Activated CD8-positive, alpha-beta memory T cell treated with anti-CD3 and anti-CD28 coated beads for 36 hours (primary cell): ENCODE measurements around the gene CABLES2. TPM values are rescaled to one million over a fixed set of nuclear protein-coding genes. Genes with fewer than 3 reads are reported as not detected.

Source experiments
- CTCF ChIA-PET: fragments of 350-600 bp; sonication (Branson Sonifier 250); formaldehyde crosslinking; loops from one replicate; lab custom pipeline; 2021; ENCODE audit warnings: antibody characterized with exemption; lab: Charles Lee
- POLR2A ChIA-PET: fragments of 350-600 bp; sonication (Branson Sonifier 250); formaldehyde crosslinking; loops from one replicate; lab custom pipeline; 2021; ENCODE audit warnings: antibody characterized with exemption; lab: Charles Lee
- total RNA-seq, 2 experiments: library from RNA; stranded (reverse); gene quantifications; one replicate each; pipeline ENCODE4 v1.2.3, GENCODE V29; 2021

CABLES2 gene
- total RNA-seq, 2 experiments from 2014 or later = 7.7 to 8.8 TPM

DNA sequence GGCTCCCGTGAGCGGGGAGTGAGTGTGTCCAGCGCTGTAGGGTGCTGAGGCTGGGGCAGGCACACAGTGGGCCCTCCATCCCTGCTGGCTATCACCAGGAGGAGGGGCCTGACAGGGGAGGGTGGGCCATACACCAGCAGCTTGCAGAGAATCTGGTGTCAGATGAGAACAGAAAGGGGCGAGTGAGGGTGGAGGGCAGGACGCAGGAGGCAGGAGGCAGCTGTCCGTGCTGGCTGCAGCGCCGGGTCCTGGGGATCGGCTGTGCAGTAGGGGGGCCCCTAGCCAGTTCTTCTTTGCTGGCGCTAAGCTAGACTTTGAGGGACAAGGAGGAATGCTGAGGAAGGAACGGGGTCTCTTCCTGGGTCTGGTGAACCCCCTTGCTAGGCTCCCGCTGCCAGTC is 1.6 kb upstream of the CABLES2 start:
- POLR2A ChIA-PET = no interaction called here
- CTCF ChIA-PET = interaction anchor here (1.6 kb wide), 1 partner anchor 10 kb away, joined by 3 read pairs; no protein-coding TSS in a partner anchor

- POLR2A ChIA-PET = no interaction called here
- CTCF ChIA-PET = interaction anchor here (1.1 kb wide), 1 partner anchor 209 kb away, joined by 3 read pairs; no protein-coding TSS in a partner anchor
Observed at GRCh38 chr20:62408055-62408454, 970 bp upstream of the CABLES2 start.

GRCh38 chr20:62406635-62407176 is 379 bp downstream of the CABLES2 start:
- CTCF ChIA-PET = interaction anchor here (1.1 kb wide), 1 partner anchor 210 kb away, joined by 3 read pairs; no protein-coding TSS in a partner anchor
- POLR2A ChIA-PET = no interaction called here

GRCh38 chr20:62405981-62406513 is 1.0 kb downstream of the CABLES2 start:
- CTCF ChIA-PET = no interaction called here
- POLR2A ChIA-PET = no interaction called here

- POLR2A ChIA-PET = no interaction called here
- CTCF ChIA-PET = no interaction called here
Observed at GRCh38 chr20:62405108-62405980, 1.7 kb downstream of the CABLES2 start.

GRCh38 chr20:62404761-62405107 is 2.4 kb downstream of the CABLES2 start:
- ChIA-PET POLR2A (no interaction called here), CTCF (no interaction called here)

GRCh38 chr20:62404112-62404665 is 2.9 kb downstream of the CABLES2 start:
- ChIA-PET CTCF (no interaction called here), POLR2A (no interaction called here)

- CTCF ChIA-PET = no interaction called here
- POLR2A ChIA-PET = no interaction called here
Observed at GRCh38 chr20:62403331-62403730, 3.8 kb downstream of the CABLES2 start.

- POLR2A ChIA-PET = no interaction called here
- CTCF ChIA-PET = no interaction called here
Observed at GRCh38 chr20:62402456-62403150, 4.5 kb downstream of the CABLES2 start.

- CTCF ChIA-PET = interaction anchor here (0.8 kb wide), 1 partner anchor 9 kb away, joined by 3 read pairs; no protein-coding TSS in a partner anchor
- POLR2A ChIA-PET = no interaction called here
Observed at GRCh38 chr20:62401331-62401779, 5.7 kb downstream of the CABLES2 start.

DNA sequence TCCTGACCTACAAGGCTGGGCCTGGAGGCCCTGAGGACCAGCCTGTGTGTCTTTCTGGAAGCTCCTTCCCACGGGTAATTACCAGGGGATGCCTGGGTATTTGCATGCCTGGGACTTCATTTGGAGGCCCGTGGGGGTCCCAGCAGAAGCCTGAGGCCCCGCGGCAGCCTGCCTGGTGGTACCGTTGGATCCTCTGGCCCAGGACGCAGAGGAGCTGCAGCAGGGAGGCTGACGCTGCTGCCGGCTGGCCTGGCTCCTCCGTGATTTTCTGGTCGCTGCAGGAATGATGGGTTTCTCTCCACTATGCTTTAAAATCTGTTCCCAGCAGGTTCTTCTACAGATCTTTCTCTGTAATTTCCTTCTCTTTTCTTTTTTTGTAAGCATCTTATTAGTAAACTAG is 6.5 kb downstream of the CABLES2 start:
- POLR2A ChIA-PET = no interaction called here
- CTCF ChIA-PET = no interaction called here

GRCh38 chr20:62400021-62400420 is 7.1 kb downstream of the CABLES2 start:
- POLR2A ChIA-PET = interaction anchor here (0.7 kb wide), 1 partner anchor 83 kb away, joined by 7 read pairs; no protein-coding TSS in a partner anchor
- CTCF ChIA-PET = no interaction called here

GRCh38 chr20:62398120-62398821 is 8.8 kb downstream of the CABLES2 start:
- ChIA-PET POLR2A (no interaction called here), CTCF (no interaction called here)

DNA sequence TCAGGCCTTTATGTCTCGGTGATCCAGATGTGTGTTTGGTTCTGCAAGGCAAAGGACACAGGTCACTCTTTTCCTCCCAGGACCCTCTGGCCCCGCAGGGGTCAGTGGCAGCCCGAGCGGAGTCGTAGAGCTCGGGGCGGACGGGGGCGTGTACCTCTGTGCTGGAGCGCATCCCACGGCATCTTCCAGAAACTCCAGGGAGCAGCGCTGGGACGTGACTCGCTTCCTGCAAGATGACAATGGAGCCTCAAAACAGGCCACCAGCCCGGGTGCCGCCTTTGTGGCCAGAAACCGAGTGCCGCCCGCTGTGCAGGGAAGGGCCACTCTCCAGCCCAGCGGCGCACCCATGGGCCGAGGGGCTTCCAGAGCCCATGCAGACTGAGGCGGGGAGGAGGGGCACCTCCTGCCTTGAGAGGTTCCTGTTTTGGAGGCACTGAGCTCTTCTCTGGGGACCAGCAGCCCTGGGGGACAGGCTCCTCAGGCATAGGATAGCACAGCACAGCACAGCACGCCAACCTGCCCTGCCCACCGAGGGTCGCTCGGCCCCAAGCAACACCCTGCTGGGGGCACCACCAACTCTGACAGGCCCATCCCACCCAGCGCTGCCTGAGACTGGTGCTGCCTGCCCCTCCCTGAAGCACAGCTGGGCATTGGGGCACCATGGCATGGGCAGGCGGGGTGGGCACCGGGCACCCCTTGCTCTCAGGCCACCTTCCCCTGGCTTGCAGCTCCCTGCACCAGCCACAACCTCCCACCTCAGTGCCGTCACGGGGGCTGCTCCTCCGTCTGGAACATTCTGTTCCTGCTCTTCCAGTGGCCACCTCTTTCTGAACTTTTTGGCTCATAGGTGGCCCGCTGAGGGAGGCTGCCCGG is 10.5 kb downstream of the CABLES2 start:
- CTCF ChIA-PET = interaction anchor here (0.6 to 1.5 kb wide), 2 partner anchors 14 to 346 kb away, joined by 3 to 4 read pairs; no protein-coding TSS in a partner anchor
- POLR2A ChIA-PET = interaction anchor here (0.9 kb wide), 1 partner anchor 10 kb away, joined by 3 read pairs; the partner anchor contains the start of gene RPS21

DNA sequence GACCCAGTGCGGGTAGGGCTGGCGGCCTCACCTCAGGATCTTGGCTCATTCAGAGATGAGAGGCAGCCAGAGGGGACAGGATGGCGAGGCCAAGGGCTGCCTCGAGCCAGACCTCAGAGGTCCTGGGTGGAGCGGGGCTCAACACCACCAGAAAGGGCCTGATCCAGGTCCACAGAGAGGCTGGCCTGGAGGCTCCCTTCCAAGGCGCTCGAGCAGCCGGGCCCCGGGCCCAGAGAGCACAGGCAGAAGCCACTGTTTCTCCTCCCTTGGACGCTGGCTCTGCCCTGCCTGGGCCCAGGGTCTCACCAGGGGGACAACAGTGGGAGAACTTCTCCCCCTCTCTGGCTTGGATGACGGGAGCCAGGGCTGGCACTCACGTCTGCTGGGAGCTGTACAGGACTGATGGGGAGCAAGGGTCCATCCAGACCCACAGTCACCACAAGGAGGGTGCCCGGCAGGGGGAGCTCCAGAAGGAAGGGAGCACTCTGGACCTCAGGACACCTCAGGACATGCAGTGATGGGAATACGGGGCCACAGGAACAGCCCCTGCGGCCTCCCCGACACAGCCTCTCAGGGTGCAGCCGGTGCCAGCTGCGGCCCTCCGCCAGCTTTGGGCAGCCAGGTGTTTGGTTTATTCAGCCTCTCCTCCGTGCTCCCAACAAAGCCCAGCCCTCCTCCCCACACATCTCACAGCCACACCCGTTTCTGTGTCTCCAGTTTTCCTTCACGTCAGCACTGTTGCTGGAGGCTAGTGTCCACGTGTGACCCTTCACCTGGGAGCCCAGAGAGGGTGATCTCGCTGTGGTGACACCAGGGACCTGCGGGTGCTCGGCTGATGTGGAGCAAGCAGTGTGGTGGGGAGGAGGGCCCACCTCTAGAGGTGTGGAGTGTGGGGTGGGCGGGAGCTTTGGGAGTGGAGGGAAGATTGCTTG is 11.5 kb downstream of the CABLES2 start:
- CTCF ChIA-PET = interaction anchor here (1.5 kb wide), 1 partner anchor 13 kb away, joined by 3 read pairs; no protein-coding TSS in a partner anchor
- POLR2A ChIA-PET = no interaction called here
